ENCODE measurements around the gene RAX2. TPM values are rescaled to one million over a fixed set of nuclear protein-coding genes. Genes with fewer than 3 reads are reported as not detected.

The RAX2 gene
- polyA plus RNA-seq, 1 donor from 2014 or later: not detected

DNA sequence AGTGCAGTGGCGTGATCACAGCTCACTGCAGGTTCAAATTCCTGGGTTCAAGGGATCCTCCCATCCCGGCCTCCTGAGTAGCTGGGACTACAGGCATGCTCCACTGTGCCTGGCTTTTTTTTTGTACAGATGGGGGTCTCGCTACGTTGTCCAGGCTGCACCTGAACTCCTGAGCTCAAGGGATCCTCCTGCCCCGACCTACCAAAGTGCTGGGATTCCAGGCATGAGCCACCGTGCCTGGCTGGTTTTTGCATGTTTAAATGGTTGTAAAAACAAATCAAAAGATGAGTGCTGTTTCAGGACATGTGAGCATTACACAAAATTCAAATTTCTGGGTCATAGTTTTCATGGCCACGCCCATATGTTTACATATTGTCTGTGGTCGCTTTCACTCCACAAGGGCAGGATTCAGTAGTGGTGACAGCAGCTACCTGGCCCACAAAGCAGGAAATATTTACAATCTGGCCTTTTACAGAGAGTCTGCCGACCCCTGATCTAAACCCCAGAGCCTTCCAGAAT lies 8.8 kb upstream of the RAX2 start:
- H3K9ac ChIP-seq (ENCODE audit: low read length): no peak overlapping the region
- peaks cover 21% of the 10 kb centered on the region for H3K27me3 ChIP-seq (ENCODE audit: insufficient read depth, low read depth, low read length)
- no peak overlapping the region for H3K4me2 ChIP-seq (ENCODE audit: low read length)
- H2AFZ ChIP-seq (ENCODE audit: low read depth, low read length): no peak overlapping the region
- H3K4me3 ChIP-seq (ENCODE audit: low read length): no peak overlapping the region
- no peaks in the 10 kb centered on the region for H3K9me2 ChIP-seq (ENCODE audit: insufficient read depth, low read length)
- H3K79me2 ChIP-seq (replicated peaks; ENCODE audit: insufficient read depth, low read length): no peaks in the 10 kb centered on the region
- H3K27ac ChIP-seq (ENCODE audit: low read length): no peak overlapping the region
- peaks cover 5% of the 10 kb centered on the region for H3K9me3 ChIP-seq (ENCODE audit: low read length)
- no peaks in the 10 kb centered on the region for H3K36me3 ChIP-seq (ENCODE audit: insufficient read depth, low read length)
- H4K20me1 ChIP-seq (ENCODE audit: insufficient read depth): no peaks in the 10 kb centered on the region
- TF ChIP-seq CTCF (IDR thresholded peaks at IDR 0.05; ENCODE audit: poor library complexity, severe bottlenecking) (no peak), TAF1 (IDR thresholded peaks at IDR 0.05; ENCODE audit: low read depth) (no peak), EZH2 (IDR thresholded peaks at IDR 0.05; ENCODE audit: borderline replicate concordance, insufficient read depth, low read length, poor library complexity, severe bottlenecking) (no peak), RAD21 (conservative IDR thresholded peaks at IDR 0.05) (no peak), POLR2AphosphoS5 (IDR thresholded peaks at IDR 0.05) (no peak), EP300 (conservative IDR thresholded peaks at IDR 0.05; ENCODE audit: poor library complexity, severe bottlenecking) (no peak), SMC3 (conservative IDR thresholded peaks at IDR 0.05; ENCODE audit: poor library complexity) (no peak), MXI1 (conservative IDR thresholded peaks at IDR 0.05; ENCODE audit: poor library complexity, severe bottlenecking) (no peak)
- TF ChIP-seq, protein P1, sequence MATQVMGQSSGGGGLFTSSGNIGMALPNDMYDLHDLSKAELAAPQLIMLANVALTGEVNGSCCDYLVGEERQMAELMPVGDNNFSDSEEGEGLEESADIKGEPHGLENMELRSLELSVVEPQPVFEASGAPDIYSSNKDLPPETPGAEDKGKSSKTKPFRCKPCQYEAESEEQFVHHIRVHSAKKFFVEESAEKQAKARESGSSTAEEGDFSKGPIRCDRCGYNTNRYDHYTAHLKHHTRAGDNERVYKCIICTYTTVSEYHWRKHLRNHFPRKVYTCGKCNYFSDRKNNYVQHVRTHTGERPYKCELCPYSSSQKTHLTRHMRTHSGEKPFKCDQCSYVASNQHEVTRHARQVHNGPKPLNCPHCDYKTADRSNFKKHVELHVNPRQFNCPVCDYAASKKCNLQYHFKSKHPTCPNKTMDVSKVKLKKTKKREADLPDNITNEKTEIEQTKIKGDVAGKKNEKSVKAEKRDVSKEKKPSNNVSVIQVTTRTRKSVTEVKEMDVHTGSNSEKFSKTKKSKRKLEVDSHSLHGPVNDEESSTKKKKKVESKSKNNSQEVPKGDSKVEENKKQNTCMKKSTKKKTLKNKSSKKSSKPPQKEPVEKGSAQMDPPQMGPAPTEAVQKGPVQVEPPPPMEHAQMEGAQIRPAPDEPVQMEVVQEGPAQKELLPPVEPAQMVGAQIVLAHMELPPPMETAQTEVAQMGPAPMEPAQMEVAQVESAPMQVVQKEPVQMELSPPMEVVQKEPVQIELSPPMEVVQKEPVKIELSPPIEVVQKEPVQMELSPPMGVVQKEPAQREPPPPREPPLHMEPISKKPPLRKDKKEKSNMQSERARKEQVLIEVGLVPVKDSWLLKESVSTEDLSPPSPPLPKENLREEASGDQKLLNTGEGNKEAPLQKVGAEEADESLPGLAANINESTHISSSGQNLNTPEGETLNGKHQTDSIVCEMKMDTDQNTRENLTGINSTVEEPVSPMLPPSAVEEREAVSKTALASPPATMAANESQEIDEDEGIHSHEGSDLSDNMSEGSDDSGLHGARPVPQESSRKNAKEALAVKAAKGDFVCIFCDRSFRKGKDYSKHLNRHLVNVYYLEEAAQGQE (IDR thresholded peaks at IDR 0.05; ENCODE audit: borderline replicate concordance): no peak
- no peaks in the 10 kb centered on the region for H3F3A ChIP-seq (ENCODE audit: insufficient read depth, low read length, poor library complexity, severe bottlenecking)

GRCh38 chr19:3778899-3779723 lies 7.1 kb upstream of the RAX2 start:
- Histone ChIP-seq H3K4me3 (ENCODE audit: low read length) (no peak overlapping the region), H3K9ac (ENCODE audit: low read length) (no peak overlapping the region), H3K36me3 (ENCODE audit: insufficient read depth, low read length) (no peaks in the 10 kb centered on the region), H3F3A (ENCODE audit: insufficient read depth, low read length, poor library complexity, severe bottlenecking) (no peaks in the 10 kb centered on the region), H3K9me3 (ENCODE audit: low read length) (peaks cover 5% of the 10 kb centered on the region), H3K4me2 (ENCODE audit: low read length) (no peak overlapping the region), H3K27ac (ENCODE audit: low read length) (no peak overlapping the region), H4K20me1 (ENCODE audit: insufficient read depth) (no peaks in the 10 kb centered on the region), H3K27me3 (ENCODE audit: insufficient read depth, low read depth, low read length) (peaks cover 4% of the 10 kb centered on the region), H3K79me2 (replicated peaks; ENCODE audit: insufficient read depth, low read length) (no peaks in the 10 kb centered on the region), H3K9me2 (ENCODE audit: insufficient read depth, low read length) (no peaks in the 10 kb centered on the region), H2AFZ (ENCODE audit: low read depth, low read length) (no peak overlapping the region)
- TF ChIP-seq EZH2 (IDR thresholded peaks at IDR 0.05; ENCODE audit: borderline replicate concordance, insufficient read depth, low read length, poor library complexity, severe bottlenecking): no peak
- no peak for TF ChIP-seq MXI1 (conservative IDR thresholded peaks at IDR 0.05; ENCODE audit: poor library complexity, severe bottlenecking)
- TF ChIP-seq SMC3 (conservative IDR thresholded peaks at IDR 0.05; ENCODE audit: poor library complexity): no peak
- TF ChIP-seq POLR2AphosphoS5 (IDR thresholded peaks at IDR 0.05): no peak
- TF ChIP-seq, protein P1 (IDR thresholded peaks at IDR 0.05; ENCODE audit: borderline replicate concordance): no peak
- TF ChIP-seq EP300 (conservative IDR thresholded peaks at IDR 0.05; ENCODE audit: poor library complexity, severe bottlenecking): no peak
- TF ChIP-seq CTCF (IDR thresholded peaks at IDR 0.05; ENCODE audit: poor library complexity, severe bottlenecking): no peak
